HG02759 (cell line): Measurements from ENCODE around the gene KLF3.
A peak's percentile ranks its signal among the peaks of the same experiment; 100 is the strongest.

Experiments used
- ATAC-seq: cut with Tn5 transposase; IDR thresholded peaks from one replicate; pipeline ENCODE4 v1.9.1; 2021; ENCODE audit warnings: mild to moderate bottlenecking, moderate library complexity; ENCODE audit not compliant: unreplicated experiment

The KLF3 gene

GRCh38 chr4:38673130-38673978 is 9.4 kb downstream of the KLF3 start:
- ATAC-seq: no peak

- ATAC-seq: peak; percentile 36
Observed at GRCh38 chr4:38674258-38675144, 10.5 kb downstream of the KLF3 start.

DNA sequence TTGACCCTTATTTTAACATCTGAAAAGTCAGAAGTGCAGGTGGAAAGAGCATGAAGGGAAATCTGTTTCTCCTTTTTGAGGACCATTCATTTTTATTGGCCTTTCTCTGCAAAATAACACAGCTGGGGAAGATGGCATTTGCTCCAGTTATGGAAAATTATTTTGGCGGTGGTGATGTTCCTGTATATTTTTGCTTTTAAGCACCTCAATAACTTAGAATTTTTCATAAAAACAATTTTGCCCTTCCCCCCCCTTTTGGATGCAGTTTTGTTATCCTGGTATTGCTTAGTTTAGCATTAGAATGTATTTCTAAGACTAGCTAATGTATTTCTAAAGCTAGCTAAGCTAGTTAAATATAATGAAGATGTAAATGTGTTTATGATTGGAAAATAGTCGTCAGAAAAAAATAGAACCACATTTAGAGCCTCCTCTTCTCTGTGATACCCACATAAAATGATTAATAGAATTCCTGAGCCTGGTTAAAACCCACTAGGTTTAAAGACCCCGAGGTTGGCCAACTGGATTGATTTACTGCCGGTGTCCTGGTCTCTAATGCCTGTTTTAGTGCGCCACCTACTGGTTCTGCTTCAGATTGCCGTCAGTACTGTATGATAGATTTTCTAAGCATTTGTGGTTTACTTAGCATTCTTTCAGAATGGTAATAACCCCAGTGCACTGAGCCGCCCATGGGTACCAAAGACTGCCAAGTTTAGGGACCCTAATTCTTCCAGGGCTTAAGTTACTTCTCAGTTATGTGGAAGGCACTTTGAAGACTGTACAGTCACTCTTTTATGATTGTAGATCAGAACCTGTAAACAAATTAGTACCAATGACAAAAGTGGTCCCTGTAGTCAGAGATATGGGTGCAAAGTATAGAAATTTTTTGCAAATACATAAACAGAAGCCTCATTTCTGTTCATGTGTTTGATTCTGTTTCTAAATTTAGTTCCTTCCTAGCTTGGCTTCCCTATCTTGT is 11.4 kb downstream of the KLF3 start:
- ATAC-seq: peak; percentile 49

DNA sequence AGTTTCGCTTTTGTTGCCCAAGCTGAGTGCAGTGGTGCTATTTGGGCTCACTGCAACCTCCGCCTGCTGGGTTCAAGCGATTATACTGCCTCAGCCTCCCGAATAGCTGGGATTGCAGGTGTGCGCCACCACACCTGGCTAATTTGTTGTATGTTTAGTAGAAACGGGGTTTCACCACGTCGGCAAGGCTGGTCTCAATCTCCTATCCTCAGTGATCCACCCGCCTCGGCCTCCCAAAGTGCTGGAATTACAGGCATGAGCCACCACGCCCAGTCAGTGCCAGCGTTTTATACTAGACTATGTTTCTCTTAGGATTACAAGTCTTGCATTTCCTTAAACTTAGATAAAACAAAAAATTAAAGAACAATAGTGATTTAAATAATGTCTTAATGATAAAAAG is 13.0 kb downstream of the KLF3 start:
- ATAC-seq: no peak

GRCh38 chr4:38677441-38677840 is 13.4 kb downstream of the KLF3 start:
- no peak for ATAC-seq

GRCh38 chr4:38678078-38678477 is 14.1 kb downstream of the KLF3 start:
- ATAC-seq: no peak

- ATAC-seq: no peak
Observed at GRCh38 chr4:38679921-38680320, 15.9 kb downstream of the KLF3 start.

GRCh38 chr4:38681281-38681991 is 17.4 kb downstream of the KLF3 start:
- ATAC-seq: no peak

DNA sequence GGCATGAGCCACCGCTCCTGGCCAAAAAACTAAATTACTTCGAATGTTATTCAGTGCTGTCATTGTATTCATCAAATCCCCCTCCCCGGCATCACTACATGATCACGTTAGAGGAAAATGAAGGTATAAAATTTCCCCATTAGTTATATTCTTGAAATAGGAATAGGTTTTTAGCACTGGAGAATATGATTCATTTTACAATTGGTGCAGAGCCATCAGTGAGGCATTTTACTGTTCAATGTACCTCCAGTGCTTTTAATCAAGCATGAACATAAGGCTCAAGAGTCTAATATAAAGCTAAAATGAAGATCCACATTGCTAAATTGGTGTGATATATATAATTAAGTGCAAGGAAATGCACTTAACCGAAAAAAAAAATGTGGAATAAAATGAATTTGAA is 18.3 kb downstream of the KLF3 start:
- no peak for ATAC-seq

DNA sequence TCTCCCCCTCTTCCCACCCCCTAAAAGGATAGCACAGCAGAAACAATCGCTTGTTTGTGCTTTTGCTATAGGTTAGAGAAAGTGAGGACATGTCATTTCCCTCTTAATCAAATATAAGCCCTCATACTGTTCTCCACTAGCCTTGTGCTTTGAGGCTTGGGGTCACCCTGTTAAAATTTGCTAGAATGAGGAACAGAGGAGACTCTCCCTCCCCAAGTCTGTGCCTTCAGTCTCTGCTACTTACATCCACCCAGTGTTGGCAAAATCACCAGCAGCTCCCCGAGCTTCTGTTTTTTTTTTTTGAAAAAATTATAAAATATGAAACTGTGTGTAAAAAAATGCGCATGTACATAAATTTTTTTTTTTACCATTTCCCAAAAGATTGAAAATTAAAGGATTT is 19.3 kb downstream of the KLF3 start:
- ATAC-seq: no peak

DNA sequence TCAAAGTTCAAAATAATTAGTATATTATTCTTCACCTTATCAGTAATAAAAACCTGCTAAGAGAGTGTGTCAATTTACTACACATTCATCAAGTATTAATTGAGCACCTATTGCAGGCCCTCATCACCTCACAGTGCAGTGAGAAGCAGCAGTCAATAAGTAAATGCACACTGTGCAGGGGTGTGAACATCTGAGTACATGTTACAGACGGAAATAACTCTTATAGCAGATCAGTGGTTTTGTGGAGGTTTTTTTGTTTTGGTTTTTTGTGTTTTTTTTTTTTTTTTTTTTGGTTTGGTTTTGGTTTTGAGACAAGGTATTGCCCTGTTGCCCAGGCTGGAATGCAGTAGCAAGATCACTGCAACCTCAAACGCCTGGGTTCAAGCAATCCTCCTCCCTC is 20.3 kb downstream of the KLF3 start:
- no peak for ATAC-seq

DNA sequence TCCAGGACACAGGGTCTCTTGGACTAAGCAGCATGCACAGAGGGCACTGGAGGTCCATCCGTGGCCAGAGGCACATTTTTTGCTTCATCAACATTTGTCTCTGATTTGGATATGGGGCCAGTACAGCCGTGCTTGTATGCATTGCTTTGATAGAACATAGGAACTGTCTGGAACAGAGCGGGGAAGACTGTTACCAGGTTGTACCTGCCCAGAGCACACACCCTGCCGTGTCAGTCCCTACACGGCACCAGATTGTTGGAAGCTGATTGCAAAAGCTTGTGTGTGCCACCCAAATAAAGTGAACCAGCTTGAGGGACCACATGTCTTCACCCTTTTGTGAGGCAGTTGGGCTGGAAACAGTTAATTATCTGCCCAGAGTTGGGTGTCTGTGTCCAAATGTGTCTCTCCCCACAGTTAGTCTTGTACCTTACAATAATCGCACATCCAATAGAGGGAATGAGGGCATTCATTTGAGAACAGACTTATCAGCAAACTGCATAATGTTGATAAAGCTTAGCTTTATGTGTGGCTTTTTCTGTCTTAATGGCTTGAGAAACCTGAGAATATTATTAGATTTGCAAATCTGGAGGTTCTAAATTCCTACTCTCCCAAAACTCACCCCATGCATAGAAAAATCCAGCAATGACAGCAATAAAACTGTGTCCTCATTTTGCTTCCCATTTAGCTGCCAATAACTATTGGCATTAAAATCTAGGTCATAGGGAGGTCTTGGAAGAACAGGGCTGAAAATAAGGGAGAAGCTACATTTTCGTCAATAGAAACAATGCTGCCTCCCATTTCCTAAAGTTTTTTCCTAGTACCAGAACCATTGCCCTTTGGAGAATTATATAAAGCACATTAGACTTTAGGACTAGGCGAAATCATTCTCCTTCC is 21.2 kb downstream of the KLF3 start:
- ATAC-seq: no peak

- no peak for ATAC-seq
Observed at GRCh38 chr4:38686682-38687081, 22.7 kb downstream of the KLF3 start.

- no peak for ATAC-seq
Observed at GRCh38 chr4:38687571-38688011, 23.6 kb downstream of the KLF3 start.

DNA sequence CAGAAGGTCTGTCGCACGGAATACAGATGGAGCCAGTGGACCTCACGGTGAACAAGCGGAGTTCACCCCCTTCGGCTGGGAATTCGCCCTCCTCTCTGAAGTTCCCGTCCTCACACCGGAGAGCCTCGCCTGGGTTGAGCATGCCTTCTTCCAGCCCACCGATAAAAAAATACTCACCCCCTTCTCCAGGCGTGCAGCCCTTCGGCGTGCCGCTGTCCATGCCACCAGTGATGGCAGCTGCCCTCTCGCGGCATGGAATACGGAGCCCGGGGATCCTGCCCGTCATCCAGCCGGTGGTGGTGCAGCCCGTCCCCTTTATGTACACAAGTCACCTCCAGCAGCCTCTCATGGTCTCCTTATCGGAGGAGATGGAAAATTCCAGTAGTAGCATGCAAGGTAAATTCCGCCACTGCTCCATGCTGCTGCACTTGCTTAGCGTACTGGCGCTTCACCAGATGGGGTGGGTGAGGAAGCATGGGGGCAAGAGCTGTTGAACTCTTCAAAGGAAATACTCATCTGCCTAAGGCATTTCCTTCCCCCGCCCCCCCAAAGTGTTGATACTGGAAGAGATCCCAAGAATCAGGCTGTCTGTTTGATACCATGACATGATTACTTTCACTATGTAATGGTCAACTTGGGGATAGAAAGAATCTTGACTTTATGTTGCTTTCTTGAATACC is 24.8 kb downstream of the KLF3 start:
- no peak for ATAC-seq

DNA sequence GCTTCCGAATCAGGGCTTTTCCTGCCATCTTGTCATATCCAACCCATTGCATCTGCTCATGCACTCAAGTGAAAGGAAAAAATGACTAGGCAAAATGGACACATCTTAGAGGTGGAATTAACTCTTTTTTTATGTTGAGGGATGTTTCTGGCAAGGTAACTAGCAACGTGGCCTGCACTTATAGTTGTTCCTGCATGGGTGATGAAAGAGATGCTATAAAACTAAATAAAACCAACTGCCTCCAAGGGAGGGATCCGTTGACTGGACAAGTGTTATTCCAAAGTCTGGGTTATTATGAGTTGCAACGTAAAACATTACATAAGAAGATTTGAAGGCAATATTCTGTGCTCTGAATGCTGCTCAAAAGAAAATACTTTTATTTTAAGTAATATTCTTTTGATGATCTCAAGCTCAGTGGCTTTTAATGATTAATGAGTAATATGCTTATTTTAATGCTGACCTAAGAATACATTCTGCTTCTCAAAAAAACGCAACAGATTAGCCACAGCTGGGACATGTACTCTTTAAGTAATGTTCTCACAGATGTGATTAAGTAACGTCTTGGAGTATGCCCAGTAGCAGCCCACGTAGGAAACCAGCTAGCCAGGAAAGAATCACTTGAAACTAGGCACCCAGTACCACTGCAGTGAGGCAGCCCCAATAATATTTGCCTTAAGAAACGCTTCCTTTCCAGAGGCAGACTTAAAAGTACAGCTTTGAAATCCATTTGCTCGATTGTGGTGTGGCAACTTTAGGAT is 27.4 kb downstream of the KLF3 start:
- ATAC-seq: no peak

GRCh38 chr4:38692421-38692820 is 28.4 kb downstream of the KLF3 start:
- ATAC-seq: no peak

- no peak for ATAC-seq
Observed at GRCh38 chr4:38693569-38693968, 29.6 kb downstream of the KLF3 start.
